GM19025 (cell line): ENCODE measurements around the gene RAB6A.
"Not testable (repeated sequence)": the region's sequence is repeated elsewhere in the genome, so short reads cannot be mapped to it uniquely, and the experiment has no call there.

ENCODE experiments used
- ATAC-seq: cut with Tn5 transposase; IDR thresholded peaks from one replicate; pipeline ENCODE4 v1.9.1; 2021; ENCODE audit warnings: mild to moderate bottlenecking, low read depth, moderate library complexity; ENCODE audit not compliant: unreplicated experiment

RAB6A gene

DNA sequence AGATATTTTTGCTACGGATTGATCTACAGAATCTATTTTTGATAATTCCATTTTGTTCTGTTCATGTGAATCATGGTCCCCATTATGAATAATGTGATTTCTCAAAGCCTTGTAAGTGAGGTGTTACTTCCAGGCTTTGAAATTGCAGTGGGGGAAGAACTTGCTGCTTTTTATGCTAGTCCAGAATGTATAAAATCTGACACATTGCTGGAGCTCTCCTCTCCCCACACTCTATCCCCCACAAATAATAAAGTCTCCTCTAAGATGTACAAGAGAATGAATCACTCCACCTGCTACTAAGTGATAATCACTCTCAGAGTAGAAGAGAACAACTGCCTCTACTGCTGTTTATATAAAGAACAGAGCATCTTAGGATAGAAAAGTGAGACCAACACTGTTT is 5.9 kb upstream of the RAB6A start:
- ATAC-seq, result no peak

DNA sequence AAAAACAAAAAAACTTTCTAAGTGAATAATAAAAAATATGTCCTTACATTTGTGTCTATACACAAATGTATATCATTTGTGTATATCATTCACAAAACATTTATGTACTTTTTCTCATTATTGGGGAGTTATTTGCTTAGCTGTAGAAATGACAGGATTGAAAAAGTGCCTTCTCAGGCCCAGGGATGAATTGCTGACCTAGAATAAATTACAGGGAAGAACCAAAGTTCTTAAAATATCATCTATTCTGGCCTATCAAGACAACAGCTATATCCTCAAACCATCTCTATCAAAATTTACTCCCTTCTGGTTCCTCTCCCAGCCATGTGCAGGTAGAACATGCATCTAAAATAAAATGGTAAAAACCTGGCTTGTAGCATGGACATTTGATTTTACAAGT is 1.9 kb upstream of the RAB6A start:
- no peak for ATAC-seq

DNA sequence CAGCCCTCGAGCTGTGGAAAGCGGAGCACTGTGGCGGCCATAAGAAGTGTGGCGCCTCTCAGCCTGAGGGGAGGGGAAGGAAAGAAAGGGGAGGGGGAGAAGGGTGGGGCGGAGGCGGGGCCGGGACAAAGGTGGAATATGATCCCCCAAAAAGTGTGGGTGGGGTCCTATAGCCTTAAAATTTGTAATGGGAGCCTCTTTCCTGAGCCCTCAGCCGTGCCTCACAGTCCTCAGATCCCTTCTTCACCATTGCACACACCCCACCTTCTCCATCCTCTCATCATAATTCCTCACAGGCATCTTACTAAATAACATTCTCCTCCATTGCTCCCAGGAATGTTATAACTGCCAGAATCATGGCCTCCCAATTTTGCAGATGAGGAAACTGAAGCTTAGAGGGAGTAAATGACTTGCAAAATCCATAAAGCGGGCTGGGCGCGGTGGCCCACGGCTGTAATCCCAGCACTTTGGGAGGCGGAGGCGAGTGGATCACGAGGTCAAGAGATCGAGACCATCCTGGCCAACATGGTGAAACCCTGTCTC is 600 bp upstream of the RAB6A start:
- no peak for ATAC-seq

DNA sequence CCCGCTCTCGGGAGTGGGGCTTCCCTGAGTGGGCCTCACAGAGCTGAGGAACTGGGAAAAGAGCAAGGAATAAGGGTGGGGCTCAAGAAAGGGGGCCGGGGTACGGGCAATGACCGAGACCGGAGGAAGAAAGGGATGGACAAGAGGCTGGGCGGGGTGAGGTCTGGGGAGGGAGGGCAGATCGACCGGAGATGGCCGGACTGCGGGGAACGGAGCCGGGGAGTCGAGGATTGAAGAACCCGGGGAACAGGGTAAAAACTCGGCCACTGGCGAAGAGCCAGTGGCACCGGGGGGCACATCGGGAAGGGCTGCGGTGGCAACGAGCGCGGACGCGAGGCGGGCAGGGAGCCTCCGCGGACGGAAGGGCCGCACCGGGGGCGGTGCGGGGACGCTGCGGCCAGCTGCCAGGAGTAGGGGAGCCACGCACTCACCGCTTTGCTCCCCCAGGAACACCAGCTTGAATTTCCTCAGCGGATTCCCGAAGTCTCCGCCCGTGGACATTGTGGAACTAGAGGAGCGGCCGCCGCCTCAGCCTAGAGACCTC is 667 bp downstream of the RAB6A start:
- ATAC-seq, result no peak

DNA sequence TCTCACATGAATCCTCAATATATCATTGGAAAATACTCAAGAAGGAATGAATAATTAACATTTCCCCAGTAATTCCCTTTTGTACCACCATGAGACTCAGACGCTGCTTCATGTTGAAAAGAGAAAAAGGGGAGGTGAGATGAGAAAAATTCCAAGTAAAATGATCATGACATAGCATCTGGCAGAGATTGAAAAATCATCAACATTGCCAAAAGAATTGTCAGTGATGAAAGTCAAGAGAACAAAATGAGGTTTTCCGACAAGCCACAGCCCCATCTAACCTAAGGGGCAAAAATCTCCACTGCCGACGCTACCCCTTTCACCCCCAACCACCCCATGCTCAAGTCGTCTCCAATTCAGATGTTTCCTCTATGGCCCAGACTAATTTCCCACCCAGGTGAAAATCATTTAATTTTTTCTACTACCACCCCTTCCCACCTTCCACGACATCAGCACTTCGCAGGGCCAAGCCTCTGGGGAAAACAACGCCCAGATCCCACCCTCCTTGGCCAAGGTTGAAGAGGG is 1.2 kb downstream of the RAB6A start:
- no peak for ATAC-seq

DNA sequence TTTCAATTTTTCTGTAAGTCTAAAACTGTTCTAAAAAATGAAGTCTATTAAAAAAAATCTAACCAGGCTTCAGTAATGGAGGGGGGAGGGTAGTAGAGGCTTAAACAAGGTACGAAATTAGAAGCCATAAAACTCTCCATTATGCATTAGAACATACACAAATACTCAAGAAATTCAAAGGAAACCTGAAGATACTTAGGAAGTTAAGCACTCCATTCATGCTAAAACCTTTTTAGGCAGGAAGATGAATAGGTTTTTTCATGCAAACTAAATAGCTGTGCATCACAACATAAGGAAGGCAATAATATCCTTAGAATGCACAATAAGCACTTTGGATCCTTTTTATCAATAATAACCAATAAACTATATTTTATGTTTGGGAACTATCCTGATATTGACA is 2.4 kb downstream of the RAB6A start:
- ATAC-seq, result no peak

DNA sequence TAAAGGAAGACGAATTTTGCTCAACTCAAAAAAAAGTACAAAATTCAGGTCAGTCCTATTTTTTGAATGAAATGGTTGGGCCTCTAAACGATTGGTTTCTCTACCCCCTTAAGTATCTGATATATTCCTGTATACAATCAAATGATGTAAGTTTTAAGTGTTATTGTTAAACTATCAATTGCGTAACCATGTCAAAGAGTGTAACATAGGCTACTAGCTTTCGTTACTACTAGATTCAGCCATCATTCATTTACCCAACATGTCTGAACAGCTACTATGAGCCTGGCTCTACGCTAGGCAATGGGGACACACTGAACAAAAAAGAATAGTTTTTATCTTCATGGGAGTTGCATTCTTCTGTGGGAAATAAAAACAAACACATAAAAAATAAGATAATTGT is 3.3 kb downstream of the RAB6A start:
- no peak for ATAC-seq

DNA sequence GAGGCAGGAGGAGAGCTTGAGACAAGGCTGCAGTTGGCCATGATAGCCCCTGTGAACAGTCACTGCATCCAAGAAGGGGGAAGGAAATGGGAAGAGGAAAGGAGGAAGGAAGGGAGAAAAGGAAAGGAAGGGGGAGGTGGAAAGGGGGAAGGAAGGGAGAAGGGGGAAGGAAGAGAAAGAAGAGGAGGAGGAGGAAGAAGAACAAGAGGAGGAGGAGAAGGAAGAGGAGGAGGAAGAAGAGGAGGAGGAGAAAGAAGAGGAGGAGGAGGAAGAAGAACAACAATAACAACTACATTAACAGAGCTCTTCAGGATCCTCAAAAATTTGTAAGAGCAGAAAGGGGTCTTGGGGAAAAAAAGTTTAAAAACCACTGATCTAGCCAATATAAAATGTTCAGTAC is 5.2 kb downstream of the RAB6A start:
- ATAC-seq, result no peak

DNA sequence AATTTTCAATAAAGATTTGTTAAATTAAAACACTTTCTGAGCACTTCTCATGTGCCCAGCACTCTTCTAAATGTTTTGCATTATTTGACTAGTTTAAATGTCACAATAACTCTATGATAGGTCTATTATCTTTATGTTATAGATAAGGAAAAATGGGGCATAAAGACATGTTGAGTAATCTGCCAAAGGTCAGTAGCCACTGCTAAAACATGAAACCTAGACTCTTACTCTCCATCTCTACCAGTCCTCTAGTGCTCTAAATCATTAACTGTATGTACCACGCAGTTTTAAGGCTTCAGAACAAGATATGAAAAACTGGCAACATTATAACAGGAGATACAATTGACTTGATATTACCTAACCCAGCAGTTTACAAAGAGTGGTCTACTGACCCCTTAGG is 6.9 kb downstream of the RAB6A start:
- ATAC-seq, result no peak

DNA sequence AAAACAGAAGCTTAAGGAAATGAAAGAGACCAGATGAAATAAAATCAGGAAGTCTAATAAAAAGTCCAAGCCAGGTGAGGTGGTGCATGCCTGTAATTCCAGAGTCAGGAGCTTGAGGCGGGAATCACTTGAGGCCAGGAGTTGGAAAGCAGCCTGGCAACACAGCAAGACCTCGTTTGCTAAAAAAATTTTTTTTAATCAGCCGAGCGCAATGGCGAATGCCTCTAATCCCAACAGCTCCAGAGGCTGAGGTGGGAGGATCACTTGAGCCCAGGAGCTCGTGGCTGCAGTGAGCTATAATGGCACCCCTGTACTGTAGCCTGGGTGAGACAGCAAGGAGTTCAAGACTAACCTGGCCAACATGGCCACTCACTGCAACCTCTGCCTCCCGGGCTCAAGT is 8.0 kb downstream of the RAB6A start:
- no peak for ATAC-seq

DNA sequence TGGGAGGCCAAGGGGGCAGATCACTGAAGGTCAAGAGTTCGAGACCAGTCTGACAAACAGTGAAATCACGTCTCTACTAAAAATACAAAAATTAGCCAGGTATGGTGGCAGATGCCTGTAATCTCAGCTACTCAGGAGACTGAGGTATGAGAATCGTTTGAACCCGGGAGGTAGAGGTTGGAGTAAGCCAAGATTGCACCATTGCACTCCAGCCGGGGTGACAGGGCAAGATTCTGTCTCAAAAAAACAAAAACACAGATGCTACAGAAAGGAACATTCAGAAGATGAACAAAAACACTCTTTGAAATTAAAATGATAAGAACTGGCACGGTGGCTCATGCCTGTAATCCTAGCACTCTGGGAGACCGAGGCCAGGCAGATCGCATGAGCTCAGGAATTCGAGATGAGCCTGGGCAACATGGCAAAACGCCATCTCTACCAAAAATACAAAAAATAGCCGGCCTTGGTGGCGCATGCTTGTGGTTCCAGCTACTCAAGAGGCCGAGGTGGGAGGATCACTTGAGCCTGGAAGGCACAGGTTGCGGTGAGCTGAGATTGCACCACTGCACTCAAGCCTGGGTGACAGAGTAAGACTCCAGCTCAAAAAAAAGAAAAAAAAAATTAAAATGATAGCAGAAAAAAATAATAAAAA is 8.5 kb downstream of the RAB6A start:
- no peak for ATAC-seq

DNA sequence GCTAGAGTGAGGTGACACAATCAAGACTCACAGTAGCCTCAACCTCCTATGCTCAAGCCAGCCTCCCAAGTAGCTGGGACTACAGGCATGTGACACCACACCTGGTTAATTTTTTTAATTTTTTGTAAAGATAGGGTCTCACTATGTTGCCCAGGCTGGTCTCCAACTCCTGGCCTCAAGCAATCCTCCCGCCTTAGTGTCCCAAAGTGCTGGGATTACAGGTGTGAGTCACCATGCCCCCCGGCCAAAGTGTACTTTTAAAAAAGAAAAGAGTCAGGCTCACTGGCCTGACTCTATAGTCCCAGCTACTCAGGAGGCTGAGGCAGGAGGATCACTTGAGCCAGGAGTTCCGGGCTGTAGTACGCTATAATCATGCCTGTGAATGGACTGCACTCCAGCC is 10.0 kb downstream of the RAB6A start:
- ATAC-seq, result not testable (repeated sequence)

DNA sequence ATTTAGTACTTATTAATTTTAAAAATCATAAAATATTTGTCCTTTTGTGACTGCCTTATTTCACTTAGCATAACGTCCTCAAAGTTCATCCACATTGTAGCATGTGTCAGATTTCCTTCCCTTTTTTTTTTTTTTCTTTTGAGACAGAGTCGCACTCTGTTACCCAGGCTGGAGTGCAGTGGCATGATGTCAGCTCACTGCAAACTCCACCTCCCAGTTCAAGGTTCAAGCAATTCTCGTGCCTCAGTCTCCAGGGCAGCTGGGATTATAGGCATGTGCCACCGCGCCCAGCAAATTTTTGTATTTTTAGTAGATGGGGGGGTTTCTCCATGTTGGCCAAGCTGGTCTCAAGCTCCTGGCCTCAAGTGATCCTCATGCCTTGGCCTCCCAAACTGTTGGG is 10.6 kb downstream of the RAB6A start:
- ATAC-seq, result no peak

DNA sequence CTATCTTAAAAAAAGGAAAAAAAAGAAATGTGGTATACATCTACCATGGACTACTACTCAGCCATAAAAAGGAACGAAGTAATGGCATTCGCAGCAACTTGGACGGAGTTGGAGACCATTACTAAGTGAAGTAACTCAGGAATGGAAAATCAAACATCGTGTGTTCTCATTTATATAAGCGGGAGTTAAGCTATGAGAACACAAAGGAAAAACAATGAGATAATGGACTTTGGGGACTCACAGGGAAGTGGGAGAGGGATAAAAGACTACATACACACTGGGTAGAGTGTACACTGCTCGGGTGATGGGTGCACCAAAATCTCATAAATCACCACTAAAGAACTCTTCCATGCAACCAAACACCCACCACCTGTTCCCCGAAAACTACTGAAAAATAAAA is 11.8 kb downstream of the RAB6A start:
- no peak for ATAC-seq

DNA sequence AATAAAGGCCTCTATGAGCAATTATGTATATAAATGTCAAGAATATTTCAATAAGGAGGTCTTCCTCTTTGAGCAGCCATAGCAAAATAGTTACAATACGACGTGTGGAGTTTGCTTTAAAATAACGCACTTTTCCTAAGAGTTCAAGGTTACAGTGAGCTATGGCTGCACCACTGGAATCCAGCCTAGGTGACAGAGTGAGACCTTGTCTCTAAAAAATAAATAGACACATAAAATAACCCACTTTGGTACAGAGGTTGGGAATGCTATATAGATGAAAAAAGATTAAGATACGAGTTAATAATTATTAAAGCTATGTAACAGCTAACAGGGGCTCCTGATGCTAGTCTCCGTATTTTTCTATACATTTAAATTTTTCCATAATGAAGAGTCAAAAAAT is 12.6 kb downstream of the RAB6A start:
- no peak for ATAC-seq

DNA sequence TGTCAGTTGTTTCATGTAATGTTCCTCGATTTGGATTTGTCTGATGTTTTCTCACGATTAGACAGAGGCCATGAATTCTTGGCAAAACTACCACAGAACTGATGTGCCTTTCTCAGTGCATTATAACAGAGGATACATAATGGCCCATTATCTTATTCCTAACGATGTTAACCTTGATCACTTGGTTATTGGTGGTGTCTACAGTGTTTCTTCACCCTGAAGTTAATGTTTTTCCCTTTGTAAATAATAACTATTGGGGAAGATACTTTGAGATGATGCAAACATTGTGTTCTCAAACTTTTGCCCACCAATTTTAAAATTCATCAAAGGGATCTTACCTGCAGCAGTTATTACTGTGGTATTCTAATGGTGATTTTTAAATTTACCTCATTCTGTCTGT is 13.1 kb downstream of the RAB6A start:
- no peak for ATAC-seq

DNA sequence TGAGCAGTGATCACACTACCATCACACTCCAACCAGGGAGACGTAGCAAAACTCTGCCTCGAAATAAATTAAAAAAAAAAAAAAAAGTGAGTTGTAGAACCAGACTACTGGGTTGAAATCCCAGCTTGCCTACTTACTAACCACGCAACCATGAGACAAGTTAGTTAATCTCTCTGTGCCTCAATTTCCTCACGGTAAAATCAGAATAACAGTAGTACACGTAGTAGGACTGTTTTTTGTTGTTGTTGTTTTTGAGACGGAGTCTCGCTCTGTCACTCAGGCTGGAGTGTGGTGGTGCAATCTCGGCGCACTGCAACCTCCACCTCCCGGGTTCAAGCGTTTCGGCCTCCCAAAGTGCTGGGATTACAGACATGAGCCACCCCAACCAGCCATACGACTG is 14.2 kb downstream of the RAB6A start:
- no peak for ATAC-seq

DNA sequence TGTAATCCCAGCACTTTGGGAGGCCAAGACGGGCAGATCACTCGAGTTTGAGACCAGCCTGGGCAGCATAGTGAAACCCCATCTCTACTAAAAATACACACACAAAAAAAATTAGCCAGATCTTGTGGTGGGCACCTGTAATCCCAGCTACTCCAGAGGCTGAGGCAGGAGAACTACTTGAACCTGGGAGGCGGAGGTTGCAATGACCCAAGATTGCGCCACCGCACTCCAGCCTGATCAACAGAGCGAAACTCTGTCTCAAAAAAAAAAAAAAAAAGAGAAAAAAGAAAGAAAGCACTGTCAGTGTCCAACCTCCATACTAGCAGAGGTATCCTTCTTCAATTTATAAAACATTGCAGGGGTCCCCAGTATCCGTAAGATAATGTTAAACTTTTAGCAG is 17.8 kb downstream of the RAB6A start:
- no peak for ATAC-seq

DNA sequence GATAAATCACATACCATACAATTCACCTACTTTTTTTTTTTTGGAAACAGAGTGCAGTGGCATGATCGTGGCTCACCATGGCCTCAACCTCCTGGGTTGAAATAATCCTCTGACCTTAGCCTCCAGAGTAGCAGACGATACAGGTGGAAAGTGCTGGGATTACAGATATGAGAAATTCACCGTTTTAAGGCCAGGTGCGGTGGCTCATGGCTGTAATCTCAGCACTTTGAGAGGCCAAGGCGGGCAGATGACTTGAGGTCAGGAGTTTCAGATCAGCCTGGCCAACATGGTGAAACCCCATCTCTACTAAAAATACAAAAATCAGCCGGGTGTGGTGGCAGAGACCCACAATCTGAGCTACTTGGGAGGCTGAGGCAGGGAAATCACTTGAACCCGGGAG is 24.9 kb downstream of the RAB6A start:
- ATAC-seq, result not testable (repeated sequence)

DNA sequence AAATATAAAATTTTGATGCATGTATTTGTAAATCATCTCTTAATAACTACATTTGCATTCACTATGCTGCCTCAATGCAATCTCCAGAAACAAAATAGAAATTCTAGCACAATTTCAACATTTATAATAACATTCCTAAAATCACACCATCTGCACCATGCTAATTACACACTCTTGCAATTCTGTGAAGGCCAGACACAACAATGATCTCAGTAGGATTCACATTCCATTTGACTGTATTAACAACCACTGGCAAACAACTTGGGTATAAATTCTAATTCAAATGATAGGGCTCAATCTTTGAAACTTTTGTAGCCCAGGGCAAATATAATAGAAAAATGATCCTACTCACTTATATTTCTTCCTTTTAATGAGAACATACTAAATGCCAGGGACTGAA is 25.9 kb downstream of the RAB6A start:
- ATAC-seq, result no peak

DNA sequence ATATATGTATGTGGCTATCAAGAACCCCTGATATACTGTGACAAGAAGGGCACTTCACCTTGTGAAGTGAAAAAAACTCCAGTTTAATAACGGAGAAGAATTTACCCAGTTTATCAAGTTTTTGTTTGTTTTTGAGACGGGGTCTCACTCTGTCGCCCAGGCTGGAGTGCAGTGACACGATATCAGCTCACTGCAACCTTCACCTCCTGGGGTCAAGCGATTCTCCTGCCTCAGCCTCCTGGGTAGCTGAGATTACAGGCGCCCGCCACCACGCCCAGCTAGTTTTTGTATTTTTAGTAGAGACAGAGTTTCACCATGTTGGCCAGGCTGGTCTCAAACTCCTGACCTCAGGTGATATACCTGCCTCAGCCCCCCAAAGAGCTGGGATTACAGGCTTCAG is 26.9 kb downstream of the RAB6A start:
- not testable (repeated sequence) for ATAC-seq

DNA sequence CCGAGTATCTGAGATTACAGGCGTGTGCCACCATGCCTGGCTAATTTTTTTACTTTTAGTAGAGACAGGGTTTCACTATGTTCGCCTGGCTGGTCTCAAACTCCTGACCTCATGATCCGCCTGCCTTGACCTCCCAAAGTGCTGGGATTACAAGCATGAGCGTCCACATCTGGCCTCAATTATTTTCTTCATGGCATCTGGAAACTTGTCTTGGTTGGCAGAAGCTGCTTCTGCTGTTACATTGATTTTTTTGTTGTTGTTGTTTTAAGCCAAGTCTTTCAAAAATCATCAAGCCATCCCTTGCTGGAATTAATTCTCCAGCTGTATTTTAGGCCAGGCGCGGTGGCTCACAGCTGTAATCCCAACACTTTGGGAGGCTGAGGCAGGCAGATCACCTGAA is 27.9 kb downstream of the RAB6A start:
- ATAC-seq, result not testable (repeated sequence)
